Measurements from ENCODE around the gene RTL1. TPM values are rescaled to one million over a fixed set of nuclear protein-coding genes. Genes with fewer than 3 reads are reported as not detected.

The RTL1 gene
- polyA plus RNA-seq, 4 donors, result 0.04 to 0.12 (median 0.07) TPM

DNA sequence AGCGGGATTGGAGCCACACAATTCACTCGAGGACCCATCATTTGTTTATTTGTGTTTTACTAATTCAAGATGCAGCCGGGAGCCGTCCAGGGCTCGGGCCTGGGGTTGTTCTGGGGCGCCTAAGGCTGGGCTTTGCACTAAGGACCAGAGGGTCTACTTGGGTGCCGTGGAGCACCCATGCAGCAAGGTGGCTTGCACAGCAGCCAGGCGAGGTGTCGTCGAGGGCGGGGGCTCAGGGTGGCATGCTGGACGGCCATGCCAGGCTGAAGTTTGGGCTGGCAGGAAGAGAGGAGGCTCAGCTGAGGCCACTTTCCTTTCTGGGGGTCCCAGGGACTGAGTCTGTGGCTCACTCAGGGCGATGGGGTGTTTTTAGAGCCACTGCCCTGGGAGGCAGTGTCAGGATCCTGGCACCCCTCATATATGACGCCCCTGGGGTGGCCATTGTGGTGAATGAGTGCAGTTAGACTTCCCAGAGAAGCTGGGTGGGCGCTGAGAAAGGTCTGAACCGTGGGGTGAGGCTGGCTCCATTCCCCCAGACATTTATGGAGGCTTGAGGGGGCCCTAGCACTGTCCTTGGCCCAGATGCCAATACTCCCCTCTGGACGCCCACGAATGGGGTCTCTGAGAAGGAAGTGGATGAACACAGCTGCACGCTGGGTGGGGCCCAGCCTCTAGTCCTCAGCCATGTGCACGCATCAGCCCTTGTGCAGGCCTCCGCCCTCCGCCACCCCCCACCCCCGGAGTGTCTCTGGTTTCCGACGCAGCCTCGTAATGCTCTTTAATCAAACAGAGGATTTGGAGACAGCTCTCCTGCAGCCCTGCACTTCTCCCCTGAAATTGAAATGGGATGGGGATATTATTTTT lies 66.3 kb downstream of the RTL1 start:
- no peak for DNase-seq (ENCODE audit: low read depth in 4 of 4, low spot score in 3 of 4)

GRCh38 chr14:100836311-100836805 lies 67.2 kb downstream of the RTL1 start:
- no peak for DNase-seq (ENCODE audit: low read depth in 4 of 4, low spot score in 3 of 4)

- DNase-seq (ENCODE audit: low read depth in 4 of 4, low spot score in 3 of 4), result no peak
Observed at GRCh38 chr14:100835548-100836310, 67.8 kb downstream of the RTL1 start.

GRCh38 chr14:100834794-100835547 lies 68.6 kb downstream of the RTL1 start:
- no peak for DNase-seq (ENCODE audit: low read depth in 4 of 4, low spot score in 3 of 4)

GRCh38 chr14:100834082-100834793 lies 69.3 kb downstream of the RTL1 start:
- no peak for DNase-seq (ENCODE audit: low read depth in 4 of 4, low spot score in 3 of 4)

GRCh38 chr14:100832311-100832960 lies 71.1 kb downstream of the RTL1 start:
- no peak for DNase-seq (ENCODE audit: low read depth in 4 of 4, low spot score in 3 of 4)

GRCh38 chr14:100830681-100831080 lies 72.8 kb downstream of the RTL1 start:
- DNase-seq (ENCODE audit: low read depth in 4 of 4, low spot score in 3 of 4), result no peak

Other genes starting within 250 kb of the RTL1 start
- gene DLK1, start 176.8 kb downstream of the RTL1 start, polyA plus RNA-seq (ENCODE audit: insufficient read length in 4 of 4), result 10 to 100 TPM in 3 of 4 donors, 1 to 10 TPM in 1; 6.5 to 32.2 (median 15.7) TPM
- 100 to 1,000 TPM in 3 of 4 donors, 10 to 100 TPM in 1; 90.4 to 218 (median 152) TPM for gene MEG3, start 77.6 kb downstream of the RTL1 start, polyA plus RNA-seq (ENCODE audit: insufficient read length in 4 of 4)

Measured in left renal pelvis (tissue), 4 donors.